HL-60/S4 treated with phorbol 12-myristate 13-acetate at 8.2 ng/mL for 4 days and 3 days (cell line): ENCODE data around the gene PRLH.

Experiments
- in situ Hi-C: fragments of 300-500 bp; cut with MboI; formaldehyde crosslinking; loops from 2 replicates; pipeline ENCODE4 v1.15.0; 2022; ENCODE audit warnings: low sequenced_read_pairs

Gene PRLH

GRCh38 chr2:237566401-237567235 is at the start of gene PRLH:
PRLH (plus strand) TSS chr2:237566574; CDS start chr2:237566574, 0 bp downstream.
- in situ Hi-C loops = no loop called here

DNA sequence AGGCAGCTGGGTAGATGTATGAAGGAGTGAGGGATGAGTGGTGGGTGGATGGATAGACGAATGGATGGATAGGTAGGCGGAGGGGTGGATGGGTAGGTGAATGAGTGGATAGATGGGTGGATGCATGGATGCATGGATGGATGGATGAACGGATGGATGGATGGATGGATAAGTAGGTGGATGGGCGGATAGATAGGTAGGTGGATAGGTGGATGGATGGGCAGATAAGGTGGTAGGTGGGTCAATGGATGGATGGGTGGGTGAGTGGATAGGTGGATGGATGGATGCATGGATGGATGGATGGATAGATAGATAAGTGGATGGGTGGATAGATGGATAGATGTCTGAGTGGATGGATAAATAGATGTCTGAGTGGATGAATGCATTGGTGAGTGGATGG is 49.2 kb upstream of the PRLH start:
- in situ Hi-C loops = loop anchor here (10.0 kb wide), 1 partner anchor 58 kb away; no protein-coding TSS in a partner anchor

- in situ Hi-C loops = loop anchor here (10.0 kb wide), 1 partner anchor 57 kb away; no protein-coding TSS in a partner anchor
Observed at GRCh38 chr2:237517990-237518389, 48.4 kb upstream of the PRLH start.

GRCh38 chr2:237519506-237520245 is 46.7 kb upstream of the PRLH start:
- in situ Hi-C loops = loop anchor here (10.0 kb wide), 1 partner anchor 55 kb away; no protein-coding TSS in a partner anchor

DNA sequence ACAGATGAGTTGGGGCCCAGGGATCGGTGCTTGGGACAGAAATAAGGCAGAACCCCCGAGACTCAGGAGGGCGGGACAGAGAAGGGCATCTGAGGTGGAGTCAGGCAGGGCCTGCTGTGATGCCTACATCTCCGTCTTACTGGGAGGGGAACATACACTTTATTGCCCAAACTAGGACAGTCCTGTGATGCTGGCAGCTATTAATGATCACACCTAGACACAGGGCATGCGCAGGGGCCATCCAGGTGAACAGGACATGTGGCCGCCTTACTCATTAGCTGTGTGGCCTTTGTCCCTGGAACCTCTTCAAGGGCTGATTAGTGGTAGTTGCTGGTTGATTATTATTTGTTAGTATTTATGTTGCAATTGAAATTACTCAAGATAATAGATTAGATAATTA is 46.1 kb upstream of the PRLH start:
- in situ Hi-C loops = no loop called here

- in situ Hi-C loops = no loop called here
Observed at GRCh38 chr2:237524631-237525030, 41.7 kb upstream of the PRLH start.

DNA sequence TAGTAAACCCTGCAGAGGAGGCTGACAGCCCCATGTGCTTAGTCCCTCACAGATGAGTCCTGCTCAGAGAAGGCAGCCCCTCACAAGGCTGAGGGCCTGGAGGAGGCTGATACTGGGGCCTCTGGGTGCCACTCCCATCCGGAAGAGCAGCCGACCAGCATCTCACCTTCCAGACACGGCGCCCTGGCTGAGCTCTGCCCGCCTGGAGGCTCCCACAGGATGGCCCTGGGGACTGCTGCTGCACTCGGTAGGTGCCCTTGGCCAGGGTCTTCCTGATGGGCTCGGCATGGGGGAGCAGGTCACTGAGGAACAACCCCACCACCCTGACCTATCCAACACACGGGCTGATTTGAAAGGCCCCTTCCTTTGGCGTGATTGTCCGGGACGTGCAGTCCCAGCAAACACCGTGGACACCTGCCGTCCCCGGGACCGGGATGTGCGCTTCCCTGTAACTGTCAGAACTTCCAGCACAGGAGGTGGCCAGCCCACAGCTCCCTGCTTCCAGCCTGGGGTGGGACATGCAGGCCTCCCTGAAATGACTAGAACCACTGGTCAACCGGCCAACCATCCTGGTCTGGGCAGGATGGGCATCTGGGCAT is 40.7 kb upstream of the PRLH start:
- in situ Hi-C loops = no loop called here

DNA sequence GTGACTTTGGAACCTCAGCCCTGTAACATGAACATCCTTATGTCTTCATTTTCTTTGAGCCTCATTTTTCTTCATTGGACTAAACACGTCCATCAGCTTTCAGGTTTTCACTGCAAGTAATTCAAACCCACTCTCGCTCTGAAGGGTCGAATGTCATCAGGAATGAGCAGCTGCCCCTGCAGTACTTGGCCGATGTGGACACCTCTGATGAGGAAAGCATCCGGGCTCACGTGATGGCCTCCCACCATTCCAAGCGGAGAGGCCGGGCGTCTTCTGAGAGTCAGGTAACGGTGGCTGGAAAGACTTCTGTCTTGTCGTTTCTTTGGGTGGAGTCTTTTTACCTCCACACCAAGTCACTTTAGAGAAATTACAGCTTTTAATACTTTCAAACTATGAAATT is 39.1 kb upstream of the PRLH start:
- in situ Hi-C loops = no loop called here

GRCh38 chr2:237527766-237528165 is 38.6 kb upstream of the PRLH start:
- in situ Hi-C loops = no loop called here

DNA sequence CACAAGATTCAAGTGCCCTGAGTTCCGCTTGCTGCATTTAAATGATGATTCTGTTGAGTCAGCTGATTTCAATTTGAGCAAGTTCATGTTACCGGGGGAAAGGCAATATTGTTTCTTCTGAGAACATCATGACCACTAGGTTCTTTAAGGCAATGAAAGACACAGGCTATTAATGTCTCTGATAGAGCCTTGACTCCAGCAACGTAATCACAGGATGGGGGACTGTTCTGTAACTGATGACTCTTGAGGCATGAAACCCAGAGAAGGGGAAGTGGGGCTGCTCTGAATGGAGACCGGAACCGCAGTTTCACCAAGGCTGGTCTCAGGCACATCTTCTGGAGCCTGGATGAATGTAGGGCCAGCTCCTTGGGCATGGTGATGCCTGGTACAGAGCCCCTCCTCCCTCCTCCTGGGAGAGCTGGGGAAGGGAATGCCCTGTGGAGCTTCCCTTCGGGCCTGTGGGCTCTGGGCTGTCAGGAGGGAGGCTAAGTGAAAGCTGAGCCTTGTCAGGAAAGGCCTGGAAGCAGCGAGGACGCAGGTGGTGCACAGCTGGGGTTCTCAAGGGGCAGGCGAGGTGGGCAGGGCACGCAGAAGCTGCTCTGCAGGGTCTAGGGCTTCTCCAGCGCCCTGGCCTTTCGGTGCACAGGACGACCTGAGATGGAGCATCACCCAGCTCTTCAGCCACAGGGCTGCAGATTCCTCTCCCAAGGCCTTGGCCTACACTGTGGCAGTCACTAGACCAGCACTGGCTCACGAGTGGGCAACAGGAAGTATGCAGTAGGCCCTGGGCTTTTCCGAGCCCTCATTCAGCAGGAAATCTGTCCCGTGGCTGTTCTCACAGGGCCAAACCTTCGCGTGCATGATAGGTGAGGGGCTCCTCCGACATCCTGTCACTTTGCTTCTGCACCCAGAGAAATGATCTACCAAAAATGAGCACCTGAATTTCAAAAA is 36.6 kb upstream of the PRLH start:
- in situ Hi-C loops = no loop called here

GRCh38 chr2:237530472-237531433 is 35.6 kb upstream of the PRLH start:
- in situ Hi-C loops = no loop called here

- in situ Hi-C loops = no loop called here
Observed at GRCh38 chr2:237532160-237532559, 34.2 kb upstream of the PRLH start.

DNA sequence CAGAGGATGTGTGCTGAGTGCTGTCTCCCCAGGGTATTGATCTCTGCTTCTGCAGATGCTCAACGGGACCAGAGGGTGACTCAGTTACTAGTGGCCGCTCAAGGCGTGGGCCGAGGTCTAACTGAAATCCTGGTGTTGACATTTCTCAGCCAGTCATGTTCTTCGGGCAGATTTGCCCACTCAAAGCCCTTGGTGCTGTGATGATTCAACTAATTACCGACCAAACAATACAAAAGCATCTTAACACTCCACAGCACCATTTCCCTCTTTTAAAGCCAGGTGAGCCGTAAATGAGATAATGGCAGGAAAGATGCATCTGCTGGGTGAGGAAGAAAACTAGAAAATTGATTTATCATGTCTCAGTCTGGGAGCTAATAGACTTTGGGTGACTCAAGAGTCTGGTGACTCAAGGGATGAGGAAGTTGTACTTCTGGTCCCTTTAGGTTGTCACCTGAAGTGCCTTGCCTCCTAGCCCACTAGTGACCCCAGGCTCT is 32.7 kb upstream of the PRLH start:
- in situ Hi-C loops = no loop called here

GRCh38 chr2:237534380-237534779 is 32.0 kb upstream of the PRLH start:
- in situ Hi-C loops = no loop called here

- in situ Hi-C loops = no loop called here
Observed at GRCh38 chr2:237535385-237536082, 30.8 kb upstream of the PRLH start.

DNA sequence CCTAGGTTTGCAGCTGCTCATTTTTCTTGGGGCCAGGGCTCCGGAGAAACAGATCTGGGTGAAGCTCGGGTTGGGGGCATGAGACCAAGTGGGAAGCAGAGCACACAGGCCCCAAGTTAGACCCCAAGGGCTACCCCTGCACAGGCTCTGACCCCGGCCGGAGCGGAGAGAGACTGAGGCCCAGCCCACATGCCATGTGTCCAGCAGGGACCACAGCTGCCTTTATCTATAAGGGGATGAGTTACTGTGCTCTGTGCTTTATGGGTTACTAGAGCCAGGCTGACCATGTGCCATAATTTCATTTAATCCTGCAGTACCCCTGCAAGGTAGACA is 30.3 kb upstream of the PRLH start:
- in situ Hi-C loops = no loop called here

- in situ Hi-C loops = no loop called here
Observed at GRCh38 chr2:237536617-237537016, 29.8 kb upstream of the PRLH start.

DNA sequence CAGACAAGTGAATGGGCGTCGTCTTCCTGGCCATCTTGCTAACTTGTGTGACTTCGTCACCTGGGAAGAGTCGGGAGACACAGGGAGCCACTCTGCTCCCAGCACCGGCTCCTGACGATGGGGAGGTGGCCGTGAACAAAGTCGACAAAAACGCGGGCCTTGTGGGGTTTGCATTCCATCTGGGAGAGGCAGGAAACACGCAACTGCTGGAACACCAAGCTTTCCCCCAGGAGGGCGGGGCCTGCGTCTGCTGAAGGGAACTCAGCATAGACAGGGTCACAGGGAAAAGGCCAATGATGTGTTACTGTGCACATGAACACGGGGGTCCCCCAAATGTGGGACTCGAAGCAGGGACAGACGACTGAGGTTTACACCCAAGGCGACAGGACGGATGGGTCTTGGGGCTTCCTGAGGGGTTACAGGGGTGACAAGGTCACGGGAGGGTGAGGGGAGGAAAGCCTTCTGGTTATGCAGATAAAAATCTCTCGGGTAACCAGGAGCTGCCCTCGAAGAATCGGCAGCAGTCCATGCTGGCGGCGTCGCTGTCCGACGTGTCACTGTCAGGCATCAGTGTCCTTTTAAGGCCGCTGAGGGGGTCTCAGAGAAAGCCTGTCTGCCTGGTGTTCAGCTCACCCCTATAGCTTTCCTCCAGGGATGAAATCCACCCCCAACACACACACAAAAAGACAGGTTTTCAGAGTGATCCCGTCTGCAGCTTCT is 28.2 kb upstream of the PRLH start:
- in situ Hi-C loops = no loop called here
